H1 (cell line): Measurements from ENCODE around the gene MYH9. TPM values are rescaled to one million over a fixed set of nuclear protein-coding genes. Genes with fewer than 3 reads are reported as not detected.

Experiments
- E2F6 ChIP-seq: IDR thresholded peaks from 2 replicates; pipeline ENCODE4 v1.6.1; 2012; ENCODE audit warnings: inconsistent platforms
- GTF2F1 ChIP-seq: IDR thresholded peaks from 2 replicates; pipeline ENCODE4 v1.6.1; 2012; ENCODE audit warnings: low read depth, low read length, improper control_type of control experiment, borderline replicate concordance
- polyA plus RNA-seq, 7 experiments: library from polyadenylated mRNA; depleted of rRNA in 3 of 7; stranded (reverse) in 5 of 7; unstranded in 2 of 7; fragments of >200 nt in 5 of 7; fragments of 200-250 nt in 2 of 7; gene quantifications; 1 replicate in 5 of 7; 2 replicates in 1 of 7; 4 replicates in 1 of 7; pipeline versions ENCODE4 v1.2.1 to v1.2.3, GENCODE V29; 2011 to 2013; ENCODE audit warnings: missing spikeins in 2 of 7, mixed read lengths in 2 of 7
- total RNA-seq: library from RNA; stranded (reverse); fragmentation: NEBNext Ultra II Directional; extraction: Animal tissue kit (Norgen Biotek cat#: 25700); gene quantifications from 2 replicates; pipeline ENCODE4 v1.2.1, GENCODE V29; 2021
- TF ChIP-seq, protein P1 (sequence below): fragments of 300-600 bp; sonication (generic); IDR thresholded peaks from 2 replicates; pipeline ENCODE4 v1.7.1; 2012; ENCODE audit warnings: low read length, moderate library complexity, mild to moderate bottlenecking, inconsistent platforms; ENCODE audit not compliant: insufficient replicate concordance

The MYH9 gene
- total and polyA plus RNA-seq, 2 of the 8 experiments (the other 6 are each of a cell fraction or from before 2014, with no cell fraction given), result 24.9 to 322 TPM

DNA sequence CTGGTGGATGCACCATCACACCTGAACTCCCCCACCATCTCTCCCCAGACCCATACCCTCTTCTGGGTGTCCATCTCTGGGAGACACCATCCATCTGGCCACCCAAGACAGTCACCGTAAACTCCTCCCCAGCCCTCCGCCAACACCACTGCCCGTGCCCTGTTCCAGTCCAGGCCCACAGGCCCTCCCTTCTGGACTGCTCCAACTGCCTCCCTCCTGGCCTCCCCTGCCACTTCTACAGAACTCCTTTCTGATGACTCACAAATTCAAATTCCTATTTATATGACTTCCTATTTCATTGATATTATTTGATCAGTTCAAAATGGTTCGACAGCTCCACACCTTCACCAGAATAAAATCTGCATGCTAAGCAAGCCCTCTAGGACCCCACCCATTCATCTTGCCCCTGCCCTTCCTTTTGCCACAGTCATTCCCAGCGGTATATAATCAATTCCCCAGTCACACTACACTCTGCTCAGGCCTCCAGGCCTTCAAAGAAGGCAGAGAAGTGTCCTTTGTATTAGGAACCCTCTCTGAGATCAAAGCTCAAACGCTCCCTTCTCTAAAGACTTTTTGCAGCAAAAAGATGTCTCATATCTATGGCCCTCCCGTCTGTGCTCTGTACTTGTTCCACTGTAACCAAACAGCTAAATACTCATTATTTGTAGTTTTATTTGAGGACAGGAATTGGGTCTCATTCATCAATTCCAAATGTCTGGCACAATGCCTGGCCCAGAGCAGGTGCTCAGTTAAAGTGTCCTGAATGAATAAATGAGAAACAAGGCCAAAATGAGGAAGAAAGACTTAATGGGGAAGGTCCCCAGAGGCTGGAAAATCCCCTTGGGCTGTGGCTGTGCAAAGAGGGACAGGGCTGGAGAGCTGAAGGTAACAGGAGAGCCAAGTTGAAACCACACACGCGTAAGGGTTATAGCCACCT, 29.0 kb downstream of the MYH9 start (continued):
- TF ChIP-seq, protein P1, sequence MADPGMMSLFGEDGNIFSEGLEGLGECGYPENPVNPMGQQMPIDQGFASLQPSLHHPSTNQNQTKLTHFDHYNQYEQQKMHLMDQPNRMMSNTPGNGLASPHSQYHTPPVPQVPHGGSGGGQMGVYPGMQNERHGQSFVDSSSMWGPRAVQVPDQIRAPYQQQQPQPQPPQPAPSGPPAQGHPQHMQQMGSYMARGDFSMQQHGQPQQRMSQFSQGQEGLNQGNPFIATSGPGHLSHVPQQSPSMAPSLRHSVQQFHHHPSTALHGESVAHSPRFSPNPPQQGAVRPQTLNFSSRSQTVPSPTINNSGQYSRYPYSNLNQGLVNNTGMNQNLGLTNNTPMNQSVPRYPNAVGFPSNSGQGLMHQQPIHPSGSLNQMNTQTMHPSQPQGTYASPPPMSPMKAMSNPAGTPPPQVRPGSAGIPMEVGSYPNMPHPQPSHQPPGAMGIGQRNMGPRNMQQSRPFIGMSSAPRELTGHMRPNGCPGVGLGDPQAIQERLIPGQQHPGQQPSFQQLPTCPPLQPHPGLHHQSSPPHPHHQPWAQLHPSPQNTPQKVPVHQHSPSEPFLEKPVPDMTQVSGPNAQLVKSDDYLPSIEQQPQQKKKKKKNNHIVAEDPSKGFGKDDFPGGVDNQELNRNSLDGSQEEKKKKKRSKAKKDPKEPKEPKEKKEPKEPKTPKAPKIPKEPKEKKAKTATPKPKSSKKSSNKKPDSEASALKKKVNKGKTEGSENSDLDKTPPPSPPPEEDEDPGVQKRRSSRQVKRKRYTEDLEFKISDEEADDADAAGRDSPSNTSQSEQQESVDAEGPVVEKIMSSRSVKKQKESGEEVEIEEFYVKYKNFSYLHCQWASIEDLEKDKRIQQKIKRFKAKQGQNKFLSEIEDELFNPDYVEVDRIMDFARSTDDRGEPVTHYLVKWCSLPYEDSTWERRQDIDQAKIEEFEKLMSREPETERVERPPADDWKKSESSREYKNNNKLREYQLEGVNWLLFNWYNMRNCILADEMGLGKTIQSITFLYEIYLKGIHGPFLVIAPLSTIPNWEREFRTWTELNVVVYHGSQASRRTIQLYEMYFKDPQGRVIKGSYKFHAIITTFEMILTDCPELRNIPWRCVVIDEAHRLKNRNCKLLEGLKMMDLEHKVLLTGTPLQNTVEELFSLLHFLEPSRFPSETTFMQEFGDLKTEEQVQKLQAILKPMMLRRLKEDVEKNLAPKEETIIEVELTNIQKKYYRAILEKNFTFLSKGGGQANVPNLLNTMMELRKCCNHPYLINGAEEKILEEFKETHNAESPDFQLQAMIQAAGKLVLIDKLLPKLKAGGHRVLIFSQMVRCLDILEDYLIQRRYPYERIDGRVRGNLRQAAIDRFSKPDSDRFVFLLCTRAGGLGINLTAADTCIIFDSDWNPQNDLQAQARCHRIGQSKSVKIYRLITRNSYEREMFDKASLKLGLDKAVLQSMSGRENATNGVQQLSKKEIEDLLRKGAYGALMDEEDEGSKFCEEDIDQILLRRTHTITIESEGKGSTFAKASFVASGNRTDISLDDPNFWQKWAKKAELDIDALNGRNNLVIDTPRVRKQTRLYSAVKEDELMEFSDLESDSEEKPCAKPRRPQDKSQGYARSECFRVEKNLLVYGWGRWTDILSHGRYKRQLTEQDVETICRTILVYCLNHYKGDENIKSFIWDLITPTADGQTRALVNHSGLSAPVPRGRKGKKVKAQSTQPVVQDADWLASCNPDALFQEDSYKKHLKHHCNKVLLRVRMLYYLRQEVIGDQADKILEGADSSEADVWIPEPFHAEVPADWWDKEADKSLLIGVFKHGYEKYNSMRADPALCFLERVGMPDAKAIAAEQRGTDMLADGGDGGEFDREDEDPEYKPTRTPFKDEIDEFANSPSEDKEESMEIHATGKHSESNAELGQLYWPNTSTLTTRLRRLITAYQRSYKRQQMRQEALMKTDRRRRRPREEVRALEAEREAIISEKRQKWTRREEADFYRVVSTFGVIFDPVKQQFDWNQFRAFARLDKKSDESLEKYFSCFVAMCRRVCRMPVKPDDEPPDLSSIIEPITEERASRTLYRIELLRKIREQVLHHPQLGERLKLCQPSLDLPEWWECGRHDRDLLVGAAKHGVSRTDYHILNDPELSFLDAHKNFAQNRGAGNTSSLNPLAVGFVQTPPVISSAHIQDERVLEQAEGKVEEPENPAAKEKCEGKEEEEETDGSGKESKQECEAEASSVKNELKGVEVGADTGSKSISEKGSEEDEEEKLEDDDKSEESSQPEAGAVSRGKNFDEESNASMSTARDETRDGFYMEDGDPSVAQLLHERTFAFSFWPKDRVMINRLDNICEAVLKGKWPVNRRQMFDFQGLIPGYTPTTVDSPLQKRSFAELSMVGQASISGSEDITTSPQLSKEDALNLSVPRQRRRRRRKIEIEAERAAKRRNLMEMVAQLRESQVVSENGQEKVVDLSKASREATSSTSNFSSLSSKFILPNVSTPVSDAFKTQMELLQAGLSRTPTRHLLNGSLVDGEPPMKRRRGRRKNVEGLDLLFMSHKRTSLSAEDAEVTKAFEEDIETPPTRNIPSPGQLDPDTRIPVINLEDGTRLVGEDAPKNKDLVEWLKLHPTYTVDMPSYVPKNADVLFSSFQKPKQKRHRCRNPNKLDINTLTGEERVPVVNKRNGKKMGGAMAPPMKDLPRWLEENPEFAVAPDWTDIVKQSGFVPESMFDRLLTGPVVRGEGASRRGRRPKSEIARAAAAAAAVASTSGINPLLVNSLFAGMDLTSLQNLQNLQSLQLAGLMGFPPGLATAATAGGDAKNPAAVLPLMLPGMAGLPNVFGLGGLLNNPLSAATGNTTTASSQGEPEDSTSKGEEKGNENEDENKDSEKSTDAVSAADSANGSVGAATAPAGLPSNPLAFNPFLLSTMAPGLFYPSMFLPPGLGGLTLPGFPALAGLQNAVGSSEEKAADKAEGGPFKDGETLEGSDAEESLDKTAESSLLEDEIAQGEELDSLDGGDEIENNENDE, result no peak
- TF ChIP-seq GTF2F1 (no peak), E2F6 (no peak)
